Measurements from ENCODE around the gene FATE1.

Gene FATE1

DNA sequence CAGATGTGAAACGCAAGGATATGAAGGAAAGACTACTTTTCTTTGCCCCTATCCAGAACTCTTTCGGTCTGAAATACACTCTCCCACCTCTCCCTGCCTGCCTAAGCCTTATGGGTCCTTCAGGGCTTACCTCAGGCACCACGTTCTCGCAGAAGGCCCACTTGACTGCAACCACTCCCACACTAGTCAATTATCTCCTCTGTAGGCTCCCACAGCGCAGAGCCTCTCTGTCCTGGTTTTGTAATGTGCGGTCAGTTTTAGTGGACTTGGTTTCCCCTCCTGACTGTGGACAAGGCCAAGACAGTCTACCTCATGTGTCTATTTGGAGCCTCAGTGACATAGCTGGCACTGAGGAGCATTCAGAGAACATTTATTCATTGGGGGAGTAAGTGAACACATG, 29.8 kb downstream of the FATE1 start:
- Histone ChIP-seq H2BK5ac (ENCODE audit: low read depth, low read length, poor library complexity, severe bottlenecking) (no peak overlapping the region), H3K9ac (ENCODE audit: low read length) (no peak overlapping the region), H2AK5ac (ENCODE audit: low read length, severe bottlenecking) (no peak overlapping the region), H3K23ac (ENCODE audit: low read length in 2 of 2) (no peak overlapping the region), H2BK15ac (ENCODE audit: low read depth, poor library complexity, severe bottlenecking) (no peak overlapping the region), H3K4ac (ENCODE audit: low read depth in 1 of 2, low read length in 2 of 2) (no peak overlapping the region), H3K4me2 (ENCODE audit: low read length, poor library complexity, severe bottlenecking) (no peak overlapping the region), H3K14ac (ENCODE audit: low read length in 2 of 2) (no peak overlapping the region), H4K91ac (ENCODE audit: low read length) (no peak overlapping the region), H3K79me1 (replicated peaks; ENCODE audit: low read length, poor library complexity, severe bottlenecking) (no peaks in the 10 kb centered on the region), H2AFZ (ENCODE audit: low read depth, low read length) (no peak overlapping the region), H2BK12ac (ENCODE audit: low read length in 2 of 2) (no peak overlapping the region), H4K8ac (ENCODE audit: low read length) (no peak overlapping the region), H2BK120ac (ENCODE audit: low read depth, low read length) (no peak overlapping the region), H3K4me1 (ENCODE audit: control insufficient read depth, insufficient read depth, low read depth, low read length) (no peaks in the 10 kb centered on the region), H3K27ac (ENCODE audit: low read length, poor library complexity, severe bottlenecking) (no peak overlapping the region), H3K4me3 (ENCODE audit: insufficient read depth in 1 of 2, low read depth in 1 of 2, low read length in 2 of 2) (no peak overlapping the region), H3K27me3 (ENCODE audit: control insufficient read depth in 1 of 2, insufficient read depth in 1 of 2, low read length in 2 of 2) (peaks cover 0 to 52% of the 10 kb centered on the region in 2 experiments), H3K9me3 (ENCODE audit: control insufficient read depth, low read length) (peaks cover 15% of the 10 kb centered on the region), H3K18ac (ENCODE audit: low read depth in 1 of 2, low read length in 2 of 2) (no peak overlapping the region), H3K36me3 (ENCODE audit: control insufficient read depth in 1 of 2, insufficient read depth in 2 of 2, low read depth in 1 of 2, low read length in 2 of 2) (no peaks in the 10 kb centered on the region)
- 69% methylated on average over 4 of the region's 6 CpGs for WGBS
- no peak for DNase-seq

GRCh38 chrX:151746502-151746901, 30.7 kb downstream of the FATE1 start:
- Histone ChIP-seq H2AK5ac (ENCODE audit: low read length, severe bottlenecking) (no peak overlapping the region), H3K27ac (ENCODE audit: low read length, poor library complexity, severe bottlenecking) (no peak overlapping the region), H3K23ac (ENCODE audit: low read length in 2 of 2) (no peak overlapping the region), H2BK120ac (ENCODE audit: low read depth, low read length) (no peak overlapping the region), H3K18ac (ENCODE audit: low read depth in 1 of 2, low read length in 2 of 2) (no peak overlapping the region), H3K79me1 (replicated peaks; ENCODE audit: low read length, poor library complexity, severe bottlenecking) (no peaks in the 10 kb centered on the region), H3K27me3 (ENCODE audit: control insufficient read depth in 1 of 2, insufficient read depth in 1 of 2, low read length in 2 of 2) (peaks cover 0 to 57% of the 10 kb centered on the region in 2 experiments), H3K9me3 (ENCODE audit: control insufficient read depth, low read length) (peaks cover 8% of the 10 kb centered on the region), H3K4me1 (ENCODE audit: control insufficient read depth, insufficient read depth, low read depth, low read length) (no peaks in the 10 kb centered on the region), H4K91ac (ENCODE audit: low read length) (no peak overlapping the region), H3K4me2 (ENCODE audit: low read length, poor library complexity, severe bottlenecking) (no peak overlapping the region), H2BK15ac (ENCODE audit: low read depth, poor library complexity, severe bottlenecking) (no peak overlapping the region), H2BK12ac (ENCODE audit: low read length in 2 of 2) (no peak overlapping the region), H2BK5ac (ENCODE audit: low read depth, low read length, poor library complexity, severe bottlenecking) (no peak overlapping the region), H2AFZ (ENCODE audit: low read depth, low read length) (no peak overlapping the region), H4K8ac (ENCODE audit: low read length) (no peak overlapping the region), H3K4ac (ENCODE audit: low read depth in 1 of 2, low read length in 2 of 2) (no peak overlapping the region), H3K36me3 (ENCODE audit: control insufficient read depth in 1 of 2, insufficient read depth in 2 of 2, low read depth in 1 of 2, low read length in 2 of 2) (no peaks in the 10 kb centered on the region), H3K14ac (ENCODE audit: low read length in 2 of 2) (no peak overlapping the region), H3K9ac (ENCODE audit: low read length) (no peak overlapping the region), H3K4me3 (ENCODE audit: insufficient read depth in 1 of 2, low read depth in 1 of 2, low read length in 2 of 2) (no peak overlapping the region)
- no peak for DNase-seq
- no CpG with 5 or more reads among the region's 2 CpGs for WGBS

DNA sequence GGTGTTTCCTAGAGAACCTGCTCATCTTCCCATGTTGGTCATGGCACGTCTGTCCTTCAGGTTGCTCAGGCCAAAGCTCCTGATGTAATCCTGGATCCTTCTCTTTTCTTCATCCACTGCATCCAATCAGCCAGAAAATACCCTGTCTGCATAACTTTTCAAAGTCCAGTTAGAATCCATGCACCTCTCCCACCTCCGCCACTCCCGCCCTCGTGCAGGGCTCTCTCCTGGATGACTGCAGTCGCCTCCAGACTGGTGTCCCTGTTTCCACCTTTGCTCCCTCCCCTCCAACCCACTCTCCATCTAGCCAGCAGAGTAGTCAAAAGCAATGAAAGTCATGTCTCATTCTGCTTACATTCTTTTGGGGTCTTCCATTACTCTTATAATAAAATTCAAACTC, 34.7 kb downstream of the FATE1 start:
- Histone ChIP-seq H2BK15ac (ENCODE audit: low read depth, poor library complexity, severe bottlenecking) (no peak overlapping the region), H3K27ac (ENCODE audit: low read length, poor library complexity, severe bottlenecking) (no peak overlapping the region), H2AK5ac (ENCODE audit: low read length, severe bottlenecking) (no peak overlapping the region), H3K18ac (ENCODE audit: low read depth in 1 of 2, low read length in 2 of 2) (no peak overlapping the region), H4K8ac (ENCODE audit: low read length) (no peak overlapping the region), H3K9me3 (ENCODE audit: control insufficient read depth, low read length) (no peaks in the 10 kb centered on the region), H3K79me1 (replicated peaks; ENCODE audit: low read length, poor library complexity, severe bottlenecking) (no peaks in the 10 kb centered on the region), H3K4me2 (ENCODE audit: low read length, poor library complexity, severe bottlenecking) (no peak overlapping the region), H3K27me3 (ENCODE audit: control insufficient read depth in 1 of 2, insufficient read depth in 1 of 2, low read length in 2 of 2) (peaks cover 0 to 69% of the 10 kb centered on the region in 2 experiments), H2AFZ (ENCODE audit: low read depth, low read length) (no peak overlapping the region), H3K23ac (ENCODE audit: low read length in 2 of 2) (no peak overlapping the region), H3K9ac (ENCODE audit: low read length) (no peak overlapping the region), H3K4ac (ENCODE audit: low read depth in 1 of 2, low read length in 2 of 2) (no peak overlapping the region), H3K4me1 (ENCODE audit: control insufficient read depth, insufficient read depth, low read depth, low read length) (no peaks in the 10 kb centered on the region), H2BK5ac (ENCODE audit: low read depth, low read length, poor library complexity, severe bottlenecking) (no peak overlapping the region), H3K36me3 (ENCODE audit: control insufficient read depth in 1 of 2, insufficient read depth in 2 of 2, low read depth in 1 of 2, low read length in 2 of 2) (no peaks in the 10 kb centered on the region), H3K4me3 (ENCODE audit: insufficient read depth in 1 of 2, low read depth in 1 of 2, low read length in 2 of 2) (no peak overlapping the region), H2BK120ac (ENCODE audit: low read depth, low read length) (no peak overlapping the region), H3K14ac (ENCODE audit: low read length in 2 of 2) (no peak overlapping the region), H2BK12ac (ENCODE audit: low read length in 2 of 2) (no peak overlapping the region), H4K91ac (ENCODE audit: low read length) (no peak overlapping the region)
- 84% methylated on average over 5 of the region's 5 CpGs for WGBS
- no peak for DNase-seq

GRCh38 chrX:151752847-151753246, 37.0 kb downstream of the FATE1 start:
- no peak for DNase-seq
- Histone ChIP-seq H4K91ac (ENCODE audit: low read length) (no peak overlapping the region), H3K36me3 (ENCODE audit: control insufficient read depth in 1 of 2, insufficient read depth in 2 of 2, low read depth in 1 of 2, low read length in 2 of 2) (no peaks in the 10 kb centered on the region), H4K8ac (ENCODE audit: low read length) (no peak overlapping the region), H2BK120ac (ENCODE audit: low read depth, low read length) (no peak overlapping the region), H3K79me1 (replicated peaks; ENCODE audit: low read length, poor library complexity, severe bottlenecking) (no peaks in the 10 kb centered on the region), H2AFZ (ENCODE audit: low read depth, low read length) (no peak overlapping the region), H3K27ac (ENCODE audit: low read length, poor library complexity, severe bottlenecking) (no peak overlapping the region), H3K9ac (ENCODE audit: low read length) (no peak overlapping the region), H2BK5ac (ENCODE audit: low read depth, low read length, poor library complexity, severe bottlenecking) (no peak overlapping the region), H3K23ac (ENCODE audit: low read length in 2 of 2) (no peak overlapping the region), H2AK5ac (ENCODE audit: low read length, severe bottlenecking) (no peak overlapping the region), H3K14ac (ENCODE audit: low read length in 2 of 2) (no peak overlapping the region), H3K18ac (ENCODE audit: low read depth in 1 of 2, low read length in 2 of 2) (no peak overlapping the region), H3K4ac (ENCODE audit: low read depth in 1 of 2, low read length in 2 of 2) (no peak overlapping the region), H3K27me3 (ENCODE audit: control insufficient read depth in 1 of 2, insufficient read depth in 1 of 2, low read length in 2 of 2) (peaks cover 0 to 69% of the 10 kb centered on the region in 2 experiments), H2BK15ac (ENCODE audit: low read depth, poor library complexity, severe bottlenecking) (no peak overlapping the region), H3K4me3 (ENCODE audit: insufficient read depth in 1 of 2, low read depth in 1 of 2, low read length in 2 of 2) (no peak overlapping the region), H3K4me1 (ENCODE audit: control insufficient read depth, insufficient read depth, low read depth, low read length) (no peaks in the 10 kb centered on the region), H3K9me3 (ENCODE audit: control insufficient read depth, low read length) (no peaks in the 10 kb centered on the region), H2BK12ac (ENCODE audit: low read length in 2 of 2) (no peak overlapping the region), H3K4me2 (ENCODE audit: low read length, poor library complexity, severe bottlenecking) (no peak overlapping the region)
- WGBS: 61% methylated on average over 5 of the region's 5 CpGs

Data from mesenchymal stem cell (in vitro differentiated cells and primary cell).